ENCODE measurements around the gene KLHDC8B.

The KLHDC8B gene

GRCh38 chr3:49157289-49157688 lies 14.1 kb upstream of the KLHDC8B start:
- DNase-seq, result no peak
- in situ Hi-C loops (cut with HindIII; ENCODE audit: low pct_ligation_motif_present, low pct_unique_long_range_greater_than_20kb, low sequenced_read_pairs), result no loop called here

GRCh38 chr3:49158103-49158709 lies 13.2 kb upstream of the KLHDC8B start:
- in situ Hi-C loops (cut with HindIII; ENCODE audit: low pct_ligation_motif_present, low pct_unique_long_range_greater_than_20kb, low sequenced_read_pairs), result no loop called here
- peak; percentile 21 for DNase-seq

- DNase-seq, result peak; percentile 95
- in situ Hi-C loops (cut with HindIII; ENCODE audit: low pct_ligation_motif_present, low pct_unique_long_range_greater_than_20kb, low sequenced_read_pairs), result no loop called here
Measured at GRCh38 chr3:49158792-49159191, 12.6 kb upstream of the KLHDC8B start.

GRCh38 chr3:49161197-49161596 lies 10.2 kb upstream of the KLHDC8B start:
- in situ Hi-C loops (cut with HindIII; ENCODE audit: low pct_ligation_motif_present, low pct_unique_long_range_greater_than_20kb, low sequenced_read_pairs), result no loop called here
- DNase-seq, result no peak

- DNase-seq, result no peak
- in situ Hi-C loops (cut with HindIII; ENCODE audit: low pct_ligation_motif_present, low pct_unique_long_range_greater_than_20kb, low sequenced_read_pairs), result no loop called here
Measured at GRCh38 chr3:49161808-49162530, 9.4 kb upstream of the KLHDC8B start.

GRCh38 chr3:49162751-49163419 lies 8.5 kb upstream of the KLHDC8B start:
- in situ Hi-C loops (cut with HindIII; ENCODE audit: low pct_ligation_motif_present, low pct_unique_long_range_greater_than_20kb, low sequenced_read_pairs), result no loop called here
- no peak for DNase-seq

- no peak for DNase-seq
- in situ Hi-C loops (cut with HindIII; ENCODE audit: low pct_ligation_motif_present, low pct_unique_long_range_greater_than_20kb, low sequenced_read_pairs), result no loop called here
Measured at GRCh38 chr3:49163609-49164008, 7.8 kb upstream of the KLHDC8B start.

- DNase-seq, result no peak
- in situ Hi-C loops (cut with HindIII; ENCODE audit: low pct_ligation_motif_present, low pct_unique_long_range_greater_than_20kb, low sequenced_read_pairs), result no loop called here
Measured at GRCh38 chr3:49164983-49165720, 6.2 kb upstream of the KLHDC8B start.

- in situ Hi-C loops (cut with HindIII; ENCODE audit: low pct_ligation_motif_present, low pct_unique_long_range_greater_than_20kb, low sequenced_read_pairs), result no loop called here
- DNase-seq, result peak; percentile 67
Measured at GRCh38 chr3:49165771-49166751, 5.3 kb upstream of the KLHDC8B start, which contains the start of gene CCDC71. Gene CCDC71 (minus strand): TSS chr3:49166331. CDS start chr3:49164208, 2,123 bp downstream.

GRCh38 chr3:49166752-49167556 lies 4.4 kb upstream of the KLHDC8B start:
- DNase-seq, result no peak
- in situ Hi-C loops (cut with HindIII; ENCODE audit: low pct_ligation_motif_present, low pct_unique_long_range_greater_than_20kb, low sequenced_read_pairs), result no loop called here

- in situ Hi-C loops (cut with HindIII; ENCODE audit: low pct_ligation_motif_present, low pct_unique_long_range_greater_than_20kb, low sequenced_read_pairs), result no loop called here
- no peak for DNase-seq
Measured at GRCh38 chr3:49170744-49171118, 667 bp upstream of the KLHDC8B start.

GRCh38 chr3:49171775-49172500 lies 540 bp downstream of the KLHDC8B start:
- DNase-seq, result no peak
- in situ Hi-C loops (cut with HindIII; ENCODE audit: low pct_ligation_motif_present, low pct_unique_long_range_greater_than_20kb, low sequenced_read_pairs), result no loop called here

- in situ Hi-C loops (cut with HindIII; ENCODE audit: low pct_ligation_motif_present, low pct_unique_long_range_greater_than_20kb, low sequenced_read_pairs), result no loop called here
- DNase-seq, result no peak
Measured at GRCh38 chr3:49172551-49173041, 1.2 kb downstream of the KLHDC8B start.

GRCh38 chr3:49173116-49173791 lies 1.9 kb downstream of the KLHDC8B start:
- in situ Hi-C loops (cut with HindIII; ENCODE audit: low pct_ligation_motif_present, low pct_unique_long_range_greater_than_20kb, low sequenced_read_pairs), result no loop called here
- no peak for DNase-seq

- in situ Hi-C loops (cut with HindIII; ENCODE audit: low pct_ligation_motif_present, low pct_unique_long_range_greater_than_20kb, low sequenced_read_pairs), result no loop called here
- DNase-seq, result no peak
Measured at GRCh38 chr3:49173792-49174170, 2.4 kb downstream of the KLHDC8B start.

- no peak for DNase-seq
- in situ Hi-C loops (cut with HindIII; ENCODE audit: low pct_ligation_motif_present, low pct_unique_long_range_greater_than_20kb, low sequenced_read_pairs), result no loop called here
Measured at GRCh38 chr3:49174397-49174985, 3.1 kb downstream of the KLHDC8B start.

All from ACHN (cell line).